HG02588 (cell line): ENCODE results near the gene USO1.
A peak's percentile ranks its signal among the peaks of the same experiment; 100 is the strongest.
"Not testable (repeated sequence)": the region's sequence is repeated elsewhere in the genome, so short reads cannot be mapped to it uniquely, and the experiment has no call there.

ENCODE experiments used
- ATAC-seq: cut with Tn5 transposase; IDR thresholded peaks from one replicate; pipeline ENCODE4 v1.9.1; 2021; ENCODE audit warnings: mild to moderate bottlenecking, moderate library complexity; ENCODE audit not compliant: unreplicated experiment

USO1 gene

DNA sequence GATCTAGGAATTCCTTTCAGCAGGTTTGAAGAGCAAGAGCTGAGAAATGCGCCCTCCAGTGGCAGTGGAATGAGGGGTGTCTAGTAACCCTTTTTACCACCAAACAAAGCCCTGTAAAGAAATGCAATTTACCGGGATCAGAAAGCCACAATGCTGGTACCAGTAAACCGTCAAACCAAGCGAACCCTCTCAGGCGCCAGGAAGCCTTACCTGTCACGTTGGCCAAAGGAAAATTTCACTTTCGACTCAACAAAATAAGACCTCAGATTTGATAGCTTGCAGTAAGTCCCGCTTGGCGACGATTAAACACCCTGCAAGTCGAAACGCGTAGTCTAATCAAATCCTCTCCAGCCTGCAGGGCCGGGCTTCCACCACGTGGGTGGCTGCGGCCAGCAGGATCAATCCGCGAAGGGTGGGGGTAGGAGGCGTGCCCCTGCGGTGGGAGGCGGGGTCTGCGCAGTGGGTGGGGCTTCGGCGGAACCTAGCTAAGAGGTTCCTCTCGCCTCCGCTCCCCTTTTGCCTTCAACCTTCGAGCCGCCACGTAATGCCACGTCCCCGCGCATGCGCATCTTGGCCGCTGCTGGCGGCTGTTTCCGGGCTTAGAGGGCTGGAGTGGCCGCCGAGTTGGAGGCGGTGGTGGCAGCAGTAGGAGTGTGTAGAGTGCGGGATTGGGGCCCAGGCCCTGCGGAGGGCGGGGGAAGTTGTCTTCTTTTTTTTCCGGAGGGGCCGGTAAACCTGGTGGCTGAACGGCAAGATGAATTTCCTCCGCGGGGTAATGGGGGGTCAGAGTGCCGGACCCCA, at the start of gene USO1:
Gene USO1, plus strand, starts transcription at position 512 of the 801 bp plus-strand sequence. Its CDS starts 243 bp downstream, at position 755.
- peak; percentile 87 for ATAC-seq

DNA sequence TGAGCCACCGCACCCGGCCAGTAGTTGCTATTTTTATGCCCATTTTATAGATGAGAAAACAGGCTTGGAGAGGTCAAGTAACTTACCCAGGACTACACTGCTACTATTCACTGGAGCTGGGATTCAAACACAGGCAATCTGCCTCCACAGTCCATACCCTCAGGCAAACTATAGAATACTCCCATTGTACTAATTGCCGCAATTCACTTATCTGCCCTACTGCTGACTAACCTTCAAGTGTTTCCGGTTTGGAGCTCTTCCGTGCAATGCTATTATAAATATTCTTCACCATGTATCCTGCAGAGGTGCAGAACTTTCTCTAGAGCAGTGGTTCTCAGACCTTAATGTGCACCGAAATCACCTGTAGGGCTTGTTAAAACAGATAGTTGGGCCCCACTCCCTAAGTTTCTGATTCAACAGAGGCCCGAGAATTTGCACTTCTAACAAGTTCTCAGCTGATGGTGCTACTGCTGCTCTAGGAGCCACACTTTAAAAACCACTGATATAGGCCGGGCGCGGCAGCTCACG, 49.3 kb upstream of the USO1 start:
- no peak for ATAC-seq

DNA sequence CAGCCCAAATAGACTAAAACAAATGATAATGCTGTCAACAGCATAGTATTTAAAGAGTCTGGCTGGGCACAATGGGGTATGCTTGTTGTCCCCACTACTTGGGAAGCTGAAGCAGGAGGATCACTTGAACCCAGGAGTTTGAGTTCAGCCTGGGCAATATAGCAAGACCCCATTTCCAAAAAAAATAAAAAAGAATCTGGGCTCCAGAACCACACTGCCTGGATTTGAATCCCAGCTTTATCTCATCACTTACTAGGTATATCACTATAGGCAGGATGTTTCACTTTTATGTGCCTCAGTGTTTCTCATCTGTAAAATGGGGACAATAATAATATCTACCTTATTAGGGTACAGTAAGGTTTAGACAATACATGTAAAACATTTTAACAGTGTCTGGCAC, 45.9 kb upstream of the USO1 start:
- ATAC-seq: no peak

DNA sequence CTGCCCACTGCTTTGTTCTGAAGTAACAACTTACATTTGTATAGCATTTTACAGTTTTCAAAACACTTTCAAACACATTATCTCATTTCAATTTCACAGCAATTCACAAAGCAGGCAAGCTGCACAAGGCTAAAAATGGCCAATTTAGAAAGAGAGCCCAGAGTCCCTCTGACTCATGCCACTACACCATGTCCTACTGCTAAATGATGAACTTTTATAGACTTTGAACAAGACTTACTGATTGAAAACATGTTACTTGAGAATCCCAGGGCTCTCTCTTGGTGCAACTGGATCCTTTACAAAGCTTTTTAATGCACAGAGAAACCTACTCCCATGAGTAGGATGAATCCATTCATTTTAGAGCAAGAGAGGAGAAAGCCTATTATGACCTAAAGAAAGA, 45.4 kb upstream of the USO1 start:
- ATAC-seq: no peak

GRCh38 chr4:75679876-75680575, 44.4 kb upstream of the USO1 start:
- ATAC-seq: no peak

GRCh38 chr4:75683482-75684155, 40.8 kb upstream of the USO1 start:
- ATAC-seq: no peak

DNA sequence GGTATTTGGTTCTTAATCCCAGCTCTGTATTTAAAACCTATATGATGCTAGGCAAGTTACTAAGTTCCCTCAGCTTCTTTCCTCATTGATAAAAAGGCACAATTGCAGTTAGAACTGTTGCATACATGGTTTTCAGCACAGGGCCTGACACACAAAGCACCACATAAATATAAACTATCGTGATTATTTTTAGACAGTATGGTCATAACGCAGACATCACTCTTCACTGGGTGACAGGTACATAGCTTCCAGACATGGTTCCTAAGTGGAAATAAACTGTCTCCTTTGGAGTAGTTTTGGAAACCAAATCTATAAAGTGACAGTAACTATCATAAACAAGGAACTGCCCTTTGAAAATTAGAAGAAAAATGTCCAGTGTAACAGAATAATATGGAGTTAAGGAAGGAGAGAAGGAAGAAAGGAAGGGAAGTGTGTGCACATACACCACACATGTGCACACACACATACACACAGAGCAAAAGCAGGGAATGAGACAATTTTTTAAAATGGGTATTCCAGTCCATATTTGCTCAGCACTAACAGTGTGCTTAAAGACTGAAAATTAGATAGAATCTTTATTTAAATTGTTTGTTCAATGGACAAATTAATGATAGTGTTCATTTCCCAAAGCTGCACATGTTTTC, 38.7 kb upstream of the USO1 start:
- no peak for ATAC-seq

- ATAC-seq: no peak
These were observed 38.0 kb upstream of the USO1 start for GRCh38 chr4:75686346-75686745.

DNA sequence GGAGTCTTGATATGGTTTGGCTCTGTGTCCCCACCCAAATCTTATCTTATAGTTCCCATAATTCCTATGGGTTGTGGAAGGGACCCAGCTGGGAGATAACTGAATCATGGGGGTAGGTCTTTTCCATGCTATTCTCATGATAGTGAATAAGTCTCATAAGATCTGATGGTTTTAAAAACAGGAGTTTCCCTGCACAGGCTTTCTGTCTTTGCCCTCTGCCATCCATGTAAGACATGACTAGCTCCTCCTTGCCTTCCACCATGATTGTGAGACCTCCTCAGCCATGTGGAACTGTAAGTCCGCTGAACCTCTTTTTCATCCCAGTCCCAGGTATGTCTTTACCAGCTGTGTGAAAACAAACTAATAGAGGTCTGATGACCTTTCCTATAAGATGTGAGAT, 37.3 kb upstream of the USO1 start:
- ATAC-seq: not testable (repeated sequence)

- ATAC-seq: not testable (repeated sequence)
These were observed 32.3 kb upstream of the USO1 start for GRCh38 chr4:75692066-75692465.

GRCh38 chr4:75696071-75696470, 28.3 kb upstream of the USO1 start:
- ATAC-seq: no peak

DNA sequence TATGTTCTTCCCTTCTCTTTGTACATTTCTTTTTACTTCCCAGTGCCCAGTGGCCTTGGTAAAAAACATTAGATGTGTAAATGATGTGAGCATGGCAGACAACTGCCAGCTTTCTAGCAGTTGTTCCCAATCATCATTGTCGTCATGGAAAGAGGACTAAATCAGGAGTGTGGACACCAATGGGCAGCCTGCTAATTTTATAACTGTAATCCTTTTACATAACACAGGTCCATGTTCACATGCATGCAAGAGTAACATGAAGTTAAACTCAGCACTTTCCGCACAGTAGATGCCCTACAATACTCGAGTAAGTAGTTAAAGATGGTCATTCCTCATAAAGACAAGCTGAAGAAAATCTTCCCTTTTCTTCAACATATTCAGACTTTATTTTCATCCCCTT, 27.8 kb upstream of the USO1 start:
- no peak for ATAC-seq

DNA sequence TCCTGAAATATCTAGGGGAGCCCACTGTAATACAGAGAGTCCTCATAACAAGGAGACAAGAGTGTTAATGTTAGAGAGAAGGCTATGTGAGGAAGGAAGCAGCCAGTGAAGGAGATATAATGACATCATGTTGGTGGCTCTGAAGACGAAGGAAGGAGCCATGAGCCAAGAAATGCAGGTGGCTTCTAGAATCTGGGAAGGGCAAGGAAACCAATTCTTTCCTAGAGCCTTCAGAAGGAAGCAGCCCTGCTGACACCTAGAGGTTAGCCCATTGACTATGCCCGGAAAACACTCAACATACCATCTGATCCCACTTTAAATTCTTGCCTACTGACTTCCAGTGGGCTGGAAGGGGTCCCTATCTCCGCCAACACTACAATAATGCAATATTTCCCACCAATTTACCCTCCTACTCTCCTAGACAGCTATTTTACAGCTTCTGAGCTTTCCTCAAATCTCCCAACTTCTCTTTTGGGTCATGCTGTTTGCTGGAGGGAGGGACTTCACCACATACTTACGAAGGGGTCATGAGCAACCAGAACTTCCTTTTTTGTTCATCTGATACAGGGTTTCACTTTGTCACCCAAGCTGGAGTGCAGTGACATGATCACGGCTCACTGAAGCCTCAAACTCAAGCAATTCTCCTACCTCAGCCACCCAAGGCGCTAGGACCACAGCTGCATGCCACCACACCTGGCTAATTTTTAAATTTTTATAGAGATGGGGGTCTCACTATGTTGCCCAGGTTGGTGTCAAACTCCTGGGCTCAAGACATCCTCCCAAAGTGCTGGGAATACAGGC, 26.0 kb upstream of the USO1 start:
- ATAC-seq: peak; percentile 95

GRCh38 chr4:75698963-75699228, 25.5 kb upstream of the USO1 start:
- peak; percentile 38 for ATAC-seq

- no peak for ATAC-seq
These were observed 25.1 kb upstream of the USO1 start for GRCh38 chr4:75699299-75699698.

- no peak for ATAC-seq
These were observed 21.4 kb upstream of the USO1 start for GRCh38 chr4:75702919-75703411.

DNA sequence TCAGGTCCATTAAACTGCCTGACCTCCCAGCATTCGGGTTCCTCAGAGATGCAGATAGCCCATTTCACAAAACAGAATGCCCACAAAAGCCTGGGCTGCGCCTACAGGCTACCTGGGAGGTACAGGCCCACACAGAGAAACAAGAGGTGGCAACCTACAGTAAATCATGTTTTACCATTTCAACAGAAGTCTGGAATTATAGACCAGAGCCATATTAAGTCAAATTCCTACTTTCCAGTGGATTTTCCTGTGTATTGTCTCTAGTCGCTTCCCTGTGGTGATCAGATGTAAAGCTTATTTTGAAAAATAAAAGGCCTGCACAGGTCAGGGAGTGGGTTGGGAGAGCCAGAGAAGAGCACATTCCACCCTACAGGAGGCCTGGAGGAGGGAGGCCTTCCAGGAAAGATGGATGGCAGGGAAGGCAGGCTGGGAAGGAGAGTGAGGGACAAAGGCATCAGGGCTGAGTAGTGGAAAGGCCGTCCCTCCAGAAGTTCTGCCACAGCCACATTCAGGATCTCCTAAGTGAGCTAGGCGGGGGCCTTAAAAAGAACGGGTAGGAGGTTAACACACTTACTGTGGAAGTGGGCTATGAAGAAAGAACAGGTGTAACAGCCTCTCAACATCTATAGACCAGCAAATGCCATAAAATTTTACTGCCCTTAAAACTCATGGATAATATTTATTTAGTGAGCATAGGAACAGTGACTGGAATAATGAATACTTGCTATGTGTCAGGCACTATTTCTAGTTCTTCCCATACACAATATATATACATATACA, 19.0 kb upstream of the USO1 start:
- no peak for ATAC-seq

- no peak for ATAC-seq
These were observed 16.1 kb upstream of the USO1 start for GRCh38 chr4:75708218-75708691.

DNA sequence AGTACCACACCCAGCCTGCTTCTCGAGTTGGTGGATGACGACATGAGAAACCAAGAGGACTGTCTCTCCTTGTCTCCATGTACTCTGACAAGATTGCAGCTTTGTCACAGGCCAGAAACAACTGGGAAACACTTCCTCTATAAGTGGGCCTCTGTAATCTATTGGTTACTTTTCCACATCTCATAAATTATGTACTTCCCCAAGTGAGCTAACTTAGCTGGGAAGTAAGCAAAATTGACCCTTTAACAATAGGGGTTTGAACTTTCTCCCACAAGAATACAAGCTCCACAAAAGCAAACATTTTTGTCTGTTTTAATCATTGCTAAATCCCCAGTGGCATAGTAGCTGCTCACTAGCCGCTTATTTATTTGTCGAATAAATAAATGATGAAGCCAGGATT, 14.1 kb upstream of the USO1 start:
- no peak for ATAC-seq
